Uterine smooth muscle cell (primary cell): Measurements from ENCODE around the gene ARMC9. TPM values are rescaled to one million over a fixed set of nuclear protein-coding genes. Genes with fewer than 3 reads are reported as not detected.

ENCODE experiments used
- total RNA-seq: library from RNA; depleted of rRNA; stranded (reverse); fragments of >200 nt; gene quantifications from 2 replicates; pipeline ENCODE4 v1.2.3, GENCODE V29; 2014

The ARMC9 gene, protein sequence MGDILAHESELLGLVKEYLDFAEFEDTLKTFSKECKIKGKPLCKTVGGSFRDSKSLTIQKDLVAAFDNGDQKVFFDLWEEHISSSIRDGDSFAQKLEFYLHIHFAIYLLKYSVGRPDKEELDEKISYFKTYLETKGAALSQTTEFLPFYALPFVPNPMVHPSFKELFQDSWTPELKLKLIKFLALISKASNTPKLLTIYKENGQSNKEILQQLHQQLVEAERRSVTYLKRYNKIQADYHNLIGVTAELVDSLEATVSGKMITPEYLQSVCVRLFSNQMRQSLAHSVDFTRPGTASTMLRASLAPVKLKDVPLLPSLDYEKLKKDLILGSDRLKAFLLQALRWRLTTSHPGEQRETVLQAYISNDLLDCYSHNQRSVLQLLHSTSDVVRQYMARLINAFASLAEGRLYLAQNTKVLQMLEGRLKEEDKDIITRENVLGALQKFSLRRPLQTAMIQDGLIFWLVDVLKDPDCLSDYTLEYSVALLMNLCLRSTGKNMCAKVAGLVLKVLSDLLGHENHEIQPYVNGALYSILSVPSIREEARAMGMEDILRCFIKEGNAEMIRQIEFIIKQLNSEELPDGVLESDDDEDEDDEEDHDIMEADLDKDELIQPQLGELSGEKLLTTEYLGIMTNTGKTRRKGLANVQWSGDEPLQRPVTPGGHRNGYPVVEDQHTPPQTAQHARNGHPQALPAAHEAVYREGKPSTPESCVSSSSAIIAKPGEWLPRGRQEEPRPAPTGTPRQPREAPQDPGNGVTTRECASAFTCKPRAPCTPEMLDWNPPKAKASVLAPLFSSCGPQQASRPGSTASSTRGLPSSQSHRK
- total RNA-seq: 89.6 and 150 TPM in 2 replicates

DNA sequence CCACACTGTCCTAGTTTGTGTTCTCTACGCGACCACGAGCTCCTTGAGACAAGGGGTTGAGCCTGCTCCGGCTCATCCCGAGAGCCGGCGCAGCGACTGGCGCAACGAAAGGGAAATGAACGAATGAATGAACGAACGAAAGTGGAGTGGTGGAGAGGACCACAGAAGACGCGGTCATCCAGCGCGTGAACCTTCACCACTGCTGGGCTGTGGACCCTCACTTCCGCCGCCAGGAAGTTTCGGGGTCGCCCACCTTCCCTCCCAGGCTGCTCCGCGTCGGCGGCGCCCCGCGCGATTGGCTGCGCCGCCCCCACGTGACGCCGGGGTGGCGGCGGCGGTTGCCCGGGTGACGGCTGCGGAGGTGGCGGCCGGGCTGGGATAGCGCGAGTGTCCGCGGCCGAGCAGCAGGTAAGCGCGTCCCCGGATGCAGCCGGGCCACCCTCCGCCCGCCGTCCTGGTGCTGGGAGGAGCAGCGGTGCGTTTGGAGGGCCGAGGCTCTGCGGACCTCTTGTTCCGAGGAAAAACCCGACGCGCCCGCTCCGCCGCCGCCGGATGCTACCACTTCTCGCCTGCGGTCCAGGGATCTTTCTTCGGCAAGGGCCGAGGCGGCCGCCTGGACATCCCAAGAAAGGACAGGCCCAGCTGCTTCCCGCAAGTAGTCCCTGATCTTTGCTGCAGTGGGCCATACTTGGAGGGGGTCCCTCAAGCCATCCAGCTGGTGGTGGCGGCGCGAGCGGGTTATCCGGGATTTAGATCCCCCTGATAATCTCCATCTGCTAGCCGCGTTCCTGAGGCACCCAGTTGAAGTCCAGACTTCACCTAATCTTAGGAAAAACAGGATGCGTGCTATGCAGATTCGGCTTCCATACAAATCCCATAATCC lies at the start of gene ARMC9:
Gene ARMC9, plus strand, starts transcription at position 341 of the 883 bp plus-strand sequence. CDS start 7,608 bp downstream, outside the sequence.

DNA sequence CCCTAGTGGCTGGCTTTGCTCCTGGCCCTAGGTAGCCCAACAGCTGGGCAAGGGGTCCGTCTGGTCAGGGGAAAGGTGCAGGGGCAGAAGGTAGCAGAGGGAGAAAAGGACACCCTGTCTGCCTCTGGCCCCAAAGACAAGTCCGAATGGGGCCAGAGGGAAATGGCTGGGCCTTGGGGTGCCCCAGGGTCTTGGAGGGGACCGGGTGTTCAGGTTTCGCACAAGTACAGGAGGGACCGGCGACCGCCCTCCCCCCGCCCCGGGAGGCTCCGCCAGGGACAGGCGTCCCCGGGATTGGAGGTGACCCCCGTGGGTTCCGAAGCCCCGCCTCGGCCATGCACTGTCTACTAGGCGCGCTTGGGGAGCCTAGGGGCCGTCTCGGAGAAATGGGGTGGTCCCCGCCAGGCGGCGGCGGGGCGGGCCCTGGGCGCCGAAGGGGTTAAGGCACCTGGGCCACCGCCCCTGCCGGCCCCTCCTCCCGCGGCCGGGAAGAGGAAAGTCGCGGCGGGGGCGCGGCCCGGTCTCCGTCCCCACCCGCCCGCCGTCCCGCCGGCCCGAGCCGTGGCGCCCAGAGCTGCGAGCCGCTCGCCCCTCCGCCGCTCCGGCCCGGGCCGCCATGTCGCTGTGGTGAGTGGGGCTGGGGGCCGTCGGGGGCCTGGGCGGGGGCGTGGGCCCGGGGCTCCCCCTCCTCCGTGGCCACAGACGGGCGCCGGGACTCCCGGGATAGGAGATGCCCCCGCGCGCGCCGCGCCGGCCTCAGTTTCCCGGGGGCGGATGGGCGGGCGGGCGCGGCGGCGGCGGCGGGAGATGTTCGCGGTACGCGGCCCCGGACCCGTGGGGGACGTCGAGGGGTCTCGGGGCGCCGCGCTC lies 197.0 kb downstream of the ARMC9 start, which contains the start of gene B3GNT7:
Gene B3GNT7, plus strand, starts transcription at position 523 of the 870 bp plus-strand sequence. Its CDS starts 94 bp downstream, at position 617.

Other genes with a start within 250 kb of the ARMC9 start
- not detected in 2 replicates for gene SPATA3, start 202.5 kb upstream of the ARMC9 start, total RNA-seq
- gene C2orf72, start 161.1 kb upstream of the ARMC9 start, total RNA-seq: 0.12 and 0.22 TPM in 2 replicates
- gene PSMD1, start 141.8 kb upstream of the ARMC9 start, total RNA-seq: 125 and 222 TPM in 2 replicates
- gene HTR2B, start 73.6 kb upstream of the ARMC9 start, total RNA-seq: 19.3 and 57.7 TPM in 2 replicates
- 0.11 and 0.12 TPM in 2 replicates for gene B3GNT7, start 197.1 kb downstream of the ARMC9 start, total RNA-seq